Hematopoietic multipotent progenitor cell treated with erythropoietin and hydrocortisone succinate and interleukin-3 and kit ligand, for 17 days (in vitro differentiated cells): ENCODE measurements around the gene ISYNA1.

Source experiments
- DNase-seq: peaks from one replicate; pipeline ENCODE4 v3.0.0-alpha.2; 2015; ENCODE audit warnings: low spot score

Gene ISYNA1

DNA sequence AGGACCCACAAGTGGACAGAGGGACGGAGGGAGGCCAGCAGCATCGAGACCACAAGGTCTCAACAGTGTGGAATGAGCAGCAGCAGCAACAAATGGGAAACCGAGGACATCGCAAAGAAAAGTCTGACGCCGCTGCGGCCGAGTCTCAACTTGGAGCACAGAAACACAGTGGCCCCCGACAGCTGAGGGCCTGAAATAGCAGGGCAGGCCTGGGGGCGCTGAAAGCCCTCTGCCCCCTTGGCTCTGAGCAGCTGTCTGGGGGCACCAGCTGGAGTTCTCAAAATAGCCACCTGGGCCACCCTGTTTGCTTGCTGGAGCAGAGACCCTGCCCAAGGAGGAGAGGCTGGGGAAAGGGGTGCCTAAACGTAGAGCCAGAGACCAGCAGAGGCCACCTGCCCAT is 5.9 kb upstream of the ISYNA1 start:
- no peak for DNase-seq

DNA sequence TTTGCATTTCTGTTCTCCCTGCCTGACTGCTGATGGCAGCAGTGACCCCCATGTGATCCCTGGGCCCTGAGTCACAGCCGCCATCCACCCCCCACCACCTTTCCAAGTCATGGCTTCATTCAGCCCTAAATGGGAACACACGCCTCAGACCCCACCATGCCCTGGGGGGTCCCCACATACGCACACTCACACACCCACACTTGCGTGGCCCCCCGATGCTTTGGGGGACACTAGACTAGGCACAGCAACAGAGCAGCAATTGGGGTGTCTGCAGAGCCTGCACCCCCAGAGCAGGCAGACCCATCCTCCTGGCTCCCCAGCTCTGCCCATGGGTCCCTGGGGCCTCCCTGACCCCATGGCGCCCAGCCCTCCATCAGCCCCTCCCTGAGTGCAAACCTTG is 5.5 kb upstream of the ISYNA1 start:
- no peak for DNase-seq

DNA sequence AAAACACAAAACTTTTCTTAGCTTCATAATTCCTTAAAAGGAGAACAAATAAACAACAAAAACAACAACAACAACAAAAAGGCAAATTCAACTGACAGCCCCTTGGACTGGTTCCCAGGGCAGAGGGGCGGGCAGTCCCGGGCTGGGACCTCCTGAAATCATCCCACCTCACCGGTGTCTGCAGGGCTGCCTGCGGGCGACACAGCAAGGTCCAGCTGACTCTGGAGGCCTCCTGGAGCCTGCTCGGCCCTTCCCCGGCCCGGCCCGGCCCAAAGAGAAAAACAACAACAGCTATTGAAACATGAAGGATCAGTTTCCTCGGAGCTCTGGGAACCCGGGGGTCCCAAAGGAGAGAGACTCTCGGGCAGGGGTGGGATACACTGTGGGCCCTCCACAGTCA is 5.0 kb upstream of the ISYNA1 start:
- no peak for DNase-seq

DNA sequence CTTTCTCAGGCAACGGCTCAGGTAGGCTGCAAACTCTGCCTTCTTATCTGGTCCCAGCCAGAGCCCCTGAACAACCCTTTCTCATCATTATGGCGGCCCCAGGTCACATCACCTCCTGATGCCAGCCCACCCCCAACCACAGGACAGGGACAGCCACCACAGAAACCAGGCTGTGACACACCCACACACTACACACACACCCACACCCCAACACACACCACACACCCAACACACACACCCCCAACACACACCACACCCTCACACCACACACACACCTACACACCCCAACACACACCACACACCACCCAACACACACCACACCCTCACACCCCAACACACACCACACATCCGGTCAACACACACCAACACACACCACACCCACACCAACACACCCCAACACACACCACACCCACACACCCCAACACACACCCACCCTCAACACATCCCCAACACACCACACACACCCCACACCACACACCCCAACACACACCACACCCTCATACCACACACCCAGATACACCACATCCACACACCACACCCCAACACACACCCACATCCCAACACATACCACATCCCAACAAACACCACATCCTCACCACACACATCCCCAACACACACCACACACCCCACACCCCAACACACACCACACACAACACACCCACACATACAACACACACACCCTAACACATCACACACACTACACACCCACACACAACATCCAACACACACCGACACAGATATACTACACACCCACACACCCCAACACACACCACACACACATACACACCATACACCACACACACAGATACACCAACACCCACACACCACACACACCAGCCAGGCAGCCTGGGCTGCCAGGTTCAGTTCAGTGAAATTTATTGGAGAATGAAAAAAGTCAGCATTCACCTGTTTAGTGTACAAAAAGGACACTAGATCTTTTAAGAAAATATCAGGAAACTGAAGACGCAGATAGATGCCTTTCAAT is 4.2 kb upstream of the ISYNA1 start:
- DNase-seq: peak; percentile 29

DNA sequence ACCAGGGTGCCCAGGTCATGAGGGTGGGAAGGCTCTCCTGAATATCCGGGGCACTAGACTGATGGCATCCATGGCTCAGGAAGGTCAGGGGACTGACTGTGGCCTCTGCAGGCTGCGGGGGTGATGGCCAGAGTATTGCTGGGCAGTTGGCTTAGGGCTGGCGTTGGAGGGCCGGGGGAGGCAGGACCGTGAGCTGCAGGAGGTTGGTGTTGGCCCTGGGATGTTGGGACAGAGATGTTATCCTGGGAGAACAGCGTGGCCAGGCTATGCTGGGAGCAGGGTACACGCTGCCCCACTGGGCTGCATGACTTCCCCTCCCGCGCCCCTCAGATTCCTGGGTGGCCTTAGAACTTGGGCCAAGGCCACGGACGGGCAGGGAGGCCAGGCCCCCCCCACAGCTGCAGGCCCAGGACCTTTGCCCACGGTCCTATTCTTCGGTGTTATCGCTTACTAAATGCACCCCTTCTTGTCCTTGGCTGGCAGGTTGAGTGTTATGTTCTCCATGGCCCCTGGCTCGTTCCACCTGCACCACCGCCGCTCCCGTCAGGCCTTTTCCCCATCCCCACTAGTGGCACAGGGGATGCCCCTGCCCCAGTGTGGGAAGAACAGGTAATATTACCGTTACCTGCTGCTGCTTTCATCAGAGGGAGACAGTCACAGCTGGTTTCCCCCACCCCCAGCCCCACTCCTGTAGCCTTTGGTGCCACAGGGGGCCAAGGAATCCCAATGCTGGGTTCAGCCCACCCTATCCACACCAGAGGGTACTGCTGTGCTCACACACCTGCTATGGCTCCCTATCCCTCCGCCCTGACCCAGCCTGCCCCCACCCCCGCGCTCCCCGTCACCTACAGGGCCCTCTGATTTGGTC is 3.2 kb upstream of the ISYNA1 start:
- no peak for DNase-seq

DNA sequence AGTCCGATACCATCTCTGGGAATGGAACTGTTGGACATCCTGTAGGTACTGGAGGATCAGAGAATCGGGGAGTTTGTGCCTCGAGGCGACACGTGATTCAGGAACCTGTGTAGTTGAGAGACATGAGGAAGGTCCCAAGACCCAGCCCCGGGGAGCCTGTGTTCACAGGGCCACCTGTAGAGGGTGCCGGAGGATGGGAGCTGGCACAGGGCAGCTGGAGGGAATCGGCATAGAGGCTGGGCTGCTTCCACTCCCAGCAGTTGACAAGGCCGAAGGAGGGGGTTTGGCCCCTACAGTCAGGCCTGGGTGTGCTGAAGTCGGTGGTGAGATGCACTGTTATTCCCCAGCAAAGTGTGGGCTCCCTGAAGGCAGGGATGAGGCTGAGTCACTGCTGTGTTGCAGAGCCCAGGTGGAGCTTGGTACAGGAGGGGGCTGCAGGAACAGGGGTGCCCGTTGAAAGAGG is 2.5 kb upstream of the ISYNA1 start:
- no peak for DNase-seq

DNA sequence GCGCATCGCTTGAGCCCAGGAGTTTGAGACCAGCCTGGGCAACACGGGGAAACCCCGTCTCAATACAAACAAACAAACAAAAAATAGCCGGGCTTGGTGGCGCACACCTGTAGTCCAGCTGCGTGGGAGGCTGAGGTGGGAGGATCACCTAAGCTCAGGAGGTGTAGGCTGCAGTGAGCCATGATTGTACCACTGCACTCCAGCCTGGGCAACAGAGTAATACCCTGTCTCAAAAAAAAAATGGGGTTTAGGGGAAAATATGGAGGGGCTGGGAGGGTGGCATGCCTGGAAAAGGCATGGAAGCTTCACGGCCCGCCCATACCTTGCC is 1.9 kb upstream of the ISYNA1 start:
- no peak for DNase-seq

DNA sequence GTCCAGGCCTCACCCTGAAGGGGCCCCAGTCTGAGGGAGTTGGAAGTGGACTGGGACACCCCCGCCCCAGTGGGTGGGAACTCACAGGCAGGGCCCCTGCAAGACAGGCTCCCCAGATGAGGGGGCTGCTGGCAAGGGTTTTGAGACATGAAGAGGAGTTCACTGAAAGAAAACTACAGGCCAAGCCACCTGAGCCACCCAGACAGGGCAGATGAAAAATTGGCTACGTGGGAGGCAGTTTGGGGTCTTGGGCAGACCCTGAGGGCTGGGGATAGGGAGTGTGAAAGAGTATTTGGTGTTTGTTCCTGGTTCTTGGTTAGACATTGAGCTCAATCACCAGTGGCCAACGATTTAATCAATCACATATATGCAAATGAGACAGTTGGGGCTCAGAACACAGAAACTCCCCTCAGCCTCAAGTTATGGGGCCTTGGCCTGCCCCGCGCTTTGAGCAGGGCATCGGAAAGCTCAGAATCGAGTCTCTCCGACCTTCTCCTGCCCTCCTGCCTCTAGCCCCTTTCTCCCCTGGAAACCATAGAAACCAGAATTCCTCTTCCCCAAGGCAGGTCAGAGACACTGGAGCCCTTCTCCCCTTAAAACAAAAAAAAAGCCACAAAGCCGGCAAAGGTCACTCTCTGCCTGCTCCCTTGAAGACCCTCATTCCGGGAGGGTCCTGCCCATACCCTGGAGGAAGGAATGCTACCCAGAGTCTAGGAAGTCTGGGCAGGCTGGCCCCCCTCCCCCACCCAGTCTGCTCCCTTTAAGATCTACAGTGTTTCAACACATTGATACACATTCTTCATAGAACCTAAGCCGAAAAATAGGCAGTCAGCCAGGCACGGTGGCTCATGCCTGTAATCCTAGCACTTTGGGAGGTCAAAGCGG is 1.3 kb upstream of the ISYNA1 start:
- no peak for DNase-seq

DNA sequence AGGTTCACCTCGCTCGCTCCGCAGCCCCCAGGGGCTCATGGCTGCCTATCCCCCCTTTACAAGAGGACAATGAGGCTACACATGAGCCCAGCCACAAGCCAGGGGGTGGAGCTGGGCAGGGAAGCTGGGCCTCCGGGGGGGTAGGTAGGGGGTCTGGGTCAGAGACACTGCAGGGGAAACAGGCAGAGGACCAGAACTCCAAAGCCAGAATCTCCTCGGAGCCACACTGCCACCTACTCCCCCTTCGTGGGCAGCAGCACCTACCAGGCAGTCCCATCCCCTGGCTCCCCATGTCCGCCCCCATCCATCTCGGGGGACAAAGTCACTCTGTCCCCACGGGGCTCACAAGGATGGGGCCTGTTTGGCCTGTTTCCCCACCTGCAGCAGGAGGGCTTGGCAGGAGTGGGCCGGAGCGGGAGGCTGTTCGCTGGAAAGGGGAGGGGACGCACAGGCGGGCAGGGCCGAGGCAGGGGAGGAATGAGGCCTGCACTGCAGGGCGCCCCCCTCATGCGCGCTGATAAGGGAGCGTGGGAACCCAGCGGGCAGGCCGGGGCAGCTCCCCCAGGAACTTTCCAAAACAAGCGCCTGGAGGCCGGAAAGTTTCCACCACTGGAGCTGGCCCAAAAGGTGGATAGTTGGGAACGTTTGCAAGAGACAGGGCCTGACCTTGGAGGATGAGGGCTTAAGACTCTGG is 545 bp upstream of the ISYNA1 start:
- no peak for DNase-seq

DNA sequence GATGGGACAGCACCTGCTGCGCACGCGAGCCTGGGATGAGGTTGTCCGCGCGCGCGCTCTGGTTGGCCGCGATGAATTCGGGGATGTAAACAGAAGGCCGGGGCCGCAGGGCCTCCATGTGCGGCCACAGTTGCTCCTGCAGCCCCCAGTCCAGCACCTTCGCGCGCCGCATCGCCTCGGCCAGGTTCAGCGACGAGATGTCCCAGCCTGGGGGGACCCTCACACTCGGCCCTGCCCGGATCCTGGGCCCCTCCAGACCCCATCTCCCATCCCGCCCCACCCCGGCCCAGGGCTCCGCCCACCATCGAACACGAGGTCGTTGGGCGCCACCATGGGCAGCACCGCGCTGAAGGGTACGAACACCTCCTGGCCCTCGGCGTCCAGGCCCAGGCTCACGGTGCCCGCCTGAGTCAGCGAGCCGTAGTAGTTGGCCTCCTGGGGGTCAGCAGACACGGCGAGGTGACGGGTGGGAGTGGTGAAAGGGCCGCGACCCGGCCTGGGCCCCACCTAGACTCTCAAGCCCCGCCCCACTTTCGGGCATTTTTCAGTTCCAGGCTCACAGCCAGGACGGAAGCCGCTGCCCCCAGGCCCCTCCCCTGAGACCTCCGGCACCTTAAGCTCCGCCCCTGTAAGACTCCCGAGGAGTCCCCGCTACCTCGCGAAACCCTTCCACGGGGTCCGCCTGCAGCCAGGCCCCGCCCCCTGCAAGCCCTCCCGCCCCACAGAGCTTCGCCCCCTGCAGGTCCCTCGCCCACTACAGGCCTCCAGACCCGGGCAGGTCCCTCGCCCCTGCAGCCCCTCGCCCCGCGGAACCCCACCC is 1.1 kb downstream of the ISYNA1 start:
- DNase-seq: peak; percentile 54

DNA sequence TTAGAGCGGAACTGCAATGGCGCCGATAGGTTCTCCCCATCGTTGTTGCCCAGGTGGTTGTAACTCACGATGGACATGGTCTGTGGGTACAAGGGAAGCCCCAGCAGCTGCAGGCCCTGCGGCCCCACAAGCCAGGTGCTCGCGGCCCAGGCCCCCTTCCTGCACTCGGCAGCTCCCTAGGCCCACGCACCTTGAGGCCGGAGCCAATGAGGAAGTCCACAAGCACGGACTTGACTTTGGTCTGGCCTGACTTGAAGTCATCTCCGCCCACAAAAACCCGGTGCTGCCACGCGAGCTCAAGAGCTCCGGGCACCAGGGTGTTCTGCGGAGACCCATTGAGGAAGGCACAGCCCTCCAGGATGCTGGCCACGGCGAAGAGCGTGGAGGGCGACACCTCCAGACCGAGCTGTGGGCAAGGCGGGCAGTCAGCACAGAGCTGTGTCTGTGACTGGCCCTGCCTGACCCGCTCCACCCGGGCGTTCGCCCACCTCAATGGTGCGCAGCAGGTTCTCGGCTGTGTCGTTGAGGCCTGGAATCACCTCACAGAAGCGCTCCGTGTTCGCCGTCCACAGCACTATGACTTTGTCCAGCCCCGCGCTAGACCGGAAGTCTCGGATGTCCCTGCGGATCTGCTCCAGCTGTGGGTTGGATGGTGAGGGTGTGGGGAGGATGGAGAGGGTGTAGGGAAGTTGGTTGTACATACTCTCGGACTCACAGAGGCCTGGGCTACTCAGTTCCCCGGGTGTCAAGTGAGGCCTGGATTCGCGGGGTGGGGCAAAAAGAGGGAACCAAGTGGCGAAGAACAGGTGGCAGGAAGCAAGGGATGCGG is 1.9 kb downstream of the ISYNA1 start:
- DNase-seq: no peak

DNA sequence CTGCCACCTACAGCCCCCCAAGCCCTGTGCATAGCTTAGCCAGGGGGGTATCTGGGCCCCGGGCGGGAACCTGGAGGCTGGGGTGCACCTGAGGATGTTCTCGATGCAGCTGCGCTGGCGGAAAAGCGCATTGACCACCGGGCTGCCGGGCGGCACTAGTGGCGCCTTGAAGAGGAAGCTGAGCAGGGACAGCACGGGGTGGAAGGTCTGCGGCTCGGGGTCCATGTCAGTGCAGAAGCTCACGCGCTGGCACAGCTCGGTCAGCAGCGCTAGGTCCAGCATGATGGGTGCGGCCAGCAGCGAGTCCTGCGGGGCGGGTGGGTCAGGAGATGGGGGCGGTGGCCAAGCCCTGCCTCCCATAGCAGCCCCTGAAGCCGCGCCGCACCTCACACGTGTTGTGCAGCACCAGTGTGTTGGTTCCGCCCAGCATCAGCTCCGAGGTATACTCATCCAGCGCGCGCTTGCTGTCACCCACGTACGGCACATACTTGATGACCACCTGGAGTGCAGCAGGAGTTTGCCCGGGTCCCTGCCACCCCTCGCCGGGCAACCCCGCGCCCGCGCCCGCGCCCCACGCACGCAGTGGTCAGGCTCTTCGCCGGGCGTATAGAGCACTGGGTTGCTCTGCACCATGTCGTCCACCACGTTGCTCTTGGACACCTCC is 2.6 kb downstream of the ISYNA1 start:
- DNase-seq: no peak

DNA sequence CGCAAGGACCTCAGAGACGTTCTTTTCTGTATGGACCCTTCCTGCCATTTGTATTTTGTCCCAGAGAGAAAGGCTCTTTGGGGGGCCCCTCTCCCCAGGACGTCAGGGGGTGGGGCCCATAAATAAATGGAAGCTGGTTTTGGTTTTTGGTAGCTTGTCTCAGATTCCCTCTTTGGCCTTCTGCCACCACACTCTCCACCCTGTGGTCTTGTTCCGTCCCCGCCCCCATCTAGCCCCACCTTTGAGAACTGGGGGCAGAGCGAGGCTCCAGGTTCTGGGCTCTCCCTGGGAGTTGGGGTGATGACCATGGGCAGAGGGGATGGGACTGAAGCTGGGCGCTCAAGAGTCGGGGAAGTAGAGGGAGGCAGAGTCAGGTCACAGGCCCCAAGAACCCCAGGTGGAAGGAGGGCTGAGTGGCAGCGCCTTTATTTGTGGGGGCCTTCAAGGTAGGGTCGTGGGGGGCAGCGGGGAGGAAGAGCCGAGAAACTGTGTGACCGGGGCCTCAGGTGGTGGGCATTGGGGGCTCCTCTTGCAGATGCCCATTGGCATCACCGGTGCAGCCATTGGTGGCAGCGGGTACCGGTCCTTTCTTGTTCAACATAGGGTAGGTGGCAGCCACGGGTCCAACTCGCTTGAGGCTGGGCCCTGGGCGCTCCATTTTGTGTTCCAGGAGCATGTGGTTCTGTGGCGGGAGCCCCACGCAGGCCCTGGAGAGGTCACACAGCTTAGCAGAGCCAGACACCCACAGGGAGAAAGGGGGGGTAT is 3.3 kb downstream of the ISYNA1 start:
- no peak for DNase-seq

DNA sequence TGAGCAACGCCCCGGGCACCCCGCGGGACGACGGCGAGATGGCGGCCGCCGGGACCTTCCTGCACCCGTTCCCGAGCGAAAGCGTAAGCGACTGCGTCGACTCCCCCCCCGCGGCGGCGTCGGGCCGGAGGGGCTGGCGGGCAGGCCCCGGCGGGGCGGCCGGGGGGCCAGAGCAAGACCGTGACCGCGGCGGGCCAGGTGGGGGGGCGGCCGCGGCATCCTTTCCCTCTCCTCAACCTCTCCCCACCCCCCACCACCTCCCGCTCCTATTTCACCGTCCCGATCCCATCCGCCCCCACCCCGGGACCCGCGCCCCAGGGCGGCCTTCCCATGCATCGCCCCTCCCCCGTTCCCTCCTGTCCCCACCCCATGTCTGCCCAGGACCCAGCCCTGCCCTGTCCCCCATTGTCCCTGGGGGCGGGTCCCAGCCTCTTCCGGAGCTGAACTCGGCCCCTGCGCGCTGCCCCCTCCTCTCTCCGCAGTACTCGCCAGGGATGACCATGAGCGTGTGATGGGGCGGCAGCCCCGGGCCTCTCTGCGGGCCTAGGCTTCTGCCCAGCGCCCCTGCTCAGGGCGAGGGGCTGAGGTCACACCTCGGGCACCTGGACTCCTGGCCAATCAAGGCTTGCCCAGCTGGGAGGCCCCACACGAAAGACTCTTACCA is 4.1 kb downstream of the ISYNA1 start:
- no peak for DNase-seq

DNA sequence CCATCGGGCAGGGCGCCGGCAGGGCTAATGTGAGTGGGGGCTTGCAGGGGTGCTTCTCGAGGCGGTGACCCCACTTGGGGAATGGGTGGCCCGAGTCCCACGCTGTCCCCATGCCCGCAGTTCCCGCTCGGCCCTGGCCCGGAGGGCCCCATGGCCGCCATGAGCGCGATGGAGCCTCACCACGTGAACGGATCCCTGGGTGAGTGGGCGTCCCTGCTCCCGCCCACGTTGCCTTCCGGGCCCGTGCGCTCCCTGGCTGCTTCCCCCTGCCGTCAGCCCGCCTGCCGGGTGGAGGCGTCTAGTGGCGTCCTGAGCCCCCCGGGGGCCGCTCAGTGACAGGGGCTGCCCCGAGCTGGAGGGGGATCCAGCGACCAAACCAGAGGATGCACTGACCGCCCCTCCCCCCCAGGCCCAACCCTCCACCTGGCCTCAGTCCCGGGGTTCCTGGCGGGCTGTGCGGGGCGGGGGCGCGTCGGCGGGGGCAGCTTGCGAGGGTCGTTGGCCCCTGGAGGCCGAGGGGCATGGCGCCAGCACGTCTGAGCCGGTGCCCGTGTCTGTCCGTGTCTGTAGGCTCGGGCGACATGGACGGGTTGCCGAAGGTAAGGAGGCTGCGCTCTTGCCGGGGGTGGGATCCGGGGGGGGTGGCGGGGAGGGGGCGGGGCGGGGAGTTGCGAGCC is 4.8 kb downstream of the ISYNA1 start:
- no peak for DNase-seq

DNA sequence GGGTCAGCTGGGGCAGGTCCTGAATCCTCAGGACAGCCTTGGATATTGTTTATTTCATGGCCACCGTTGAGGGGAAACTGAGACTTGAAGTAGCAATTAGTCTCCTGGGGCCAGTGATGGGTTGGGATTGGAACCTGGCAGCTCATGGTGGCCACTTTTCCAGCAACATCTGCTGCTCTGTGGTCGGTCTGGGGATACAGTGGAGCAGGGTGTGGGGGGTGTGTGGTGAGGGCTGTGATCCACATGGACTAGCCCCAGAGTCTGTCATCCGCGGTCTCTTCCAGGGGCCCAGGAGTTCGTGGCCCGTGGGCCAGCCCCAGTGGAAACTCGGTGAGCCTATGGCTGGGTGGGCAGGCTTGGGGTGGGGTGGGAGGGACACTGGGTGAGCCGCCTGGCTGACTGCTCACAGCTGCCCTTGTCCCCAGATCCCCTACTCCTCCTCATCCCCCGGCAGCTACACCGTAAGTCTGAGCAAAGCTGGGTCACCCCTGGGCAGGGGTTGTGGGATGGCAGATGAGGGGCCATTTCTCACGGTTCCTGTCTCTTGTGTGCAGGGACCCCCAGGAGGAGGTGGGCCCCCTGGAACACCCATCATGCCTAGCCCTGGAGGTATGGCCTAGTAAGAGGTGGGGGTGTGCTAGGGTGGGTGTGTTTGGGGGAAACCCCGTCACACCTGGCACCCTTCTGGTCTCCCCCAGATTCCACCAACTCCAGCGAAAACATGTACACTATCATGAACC is 5.5 kb downstream of the ISYNA1 start:
- no peak for DNase-seq
